Vagina (tissue), 2 donors: ENCODE measurements around the gene C1orf115.

Experiments
- CTCF ChIP-seq, 3 experiments: fragments of 450-650 bp in 2 of 3; fragments of 200-600 bp in 1 of 3; sonication (generic) in 1 of 3; IDR thresholded peaks; one replicate each; pipeline ENCODE4 v1.5.1; 2017 to 2019; ENCODE audit warnings: antibody characterized with exemption in 3 of 3, mild to moderate bottlenecking in 2 of 3, moderate library complexity in 2 of 3
- POLR2A ChIP-seq, 2 donors: fragments of 450-650 bp; IDR thresholded peaks; one replicate each; pipeline ENCODE4 v1.6.1; 2017; ENCODE audit warnings: antibody characterized with exemption in 2 of 2, mild to moderate bottlenecking in 2 of 2, moderate library complexity in 2 of 2
- POLR2AphosphoS5 ChIP-seq, 2 donors: sonication (generic); formaldehyde crosslinking; IDR thresholded peaks; one replicate each; pipeline ENCODE4 v1.9.0; 2017; ENCODE audit warnings: antibody characterized with exemption in 2 of 2, mild to moderate bottlenecking in 2 of 2, low read depth in 1 of 2; ENCODE audit not compliant: insufficient read depth in 1 of 2

- TF ChIP-seq CTCF (IDR thresholded peaks at IDR 0.05) (no peak), POLR2AphosphoS5 (IDR thresholded peaks at IDR 0.05; ENCODE audit: insufficient read depth in 1 of 2, low read depth in 1 of 2) (no peak), POLR2A (IDR thresholded peaks at IDR 0.05) (no peak)
These were observed 8.8 kb upstream of the C1orf115 start for GRCh38 chr1:220681220-220681880.
